DMS79 (cell line): ENCODE measurements around the gene LCLAT1.

ENCODE experiments used
- DNase-seq: peaks from one replicate; lab custom pipeline; 2025; lab: John Stamatoyannopoulos, UW

LCLAT1 gene

DNA sequence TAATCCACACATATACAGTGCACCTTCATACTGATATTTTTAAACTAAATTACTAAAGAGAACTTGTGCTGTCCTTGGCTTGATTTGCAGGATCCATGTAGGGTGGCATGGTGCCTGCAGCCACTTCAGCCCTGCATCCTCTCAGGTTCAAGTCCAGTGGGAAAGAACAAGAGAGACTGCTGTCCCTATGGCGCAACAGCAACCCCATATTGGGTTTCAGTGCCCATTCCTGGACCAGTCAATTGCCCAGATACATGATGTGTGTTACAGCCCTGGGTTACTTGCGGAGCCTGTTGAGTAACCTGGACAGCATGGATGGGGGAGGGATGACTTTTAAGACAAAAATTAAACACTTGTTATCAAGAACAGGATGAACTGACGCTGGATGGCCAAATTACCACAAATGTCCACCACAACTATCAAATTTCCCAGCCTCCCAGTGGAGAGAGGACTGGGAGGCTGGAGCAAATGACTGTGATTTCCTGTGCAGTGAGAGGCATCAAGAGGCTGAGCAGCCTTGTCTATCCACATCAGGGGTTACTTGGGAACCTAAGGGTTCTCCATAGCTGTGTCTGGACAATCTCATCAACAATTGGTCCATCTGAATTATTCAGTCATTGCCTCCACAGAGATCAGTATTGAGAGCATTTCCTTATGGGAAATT lies 198.2 kb downstream of the LCLAT1 start:
- DNase-seq, result peak; percentile 14

DNA sequence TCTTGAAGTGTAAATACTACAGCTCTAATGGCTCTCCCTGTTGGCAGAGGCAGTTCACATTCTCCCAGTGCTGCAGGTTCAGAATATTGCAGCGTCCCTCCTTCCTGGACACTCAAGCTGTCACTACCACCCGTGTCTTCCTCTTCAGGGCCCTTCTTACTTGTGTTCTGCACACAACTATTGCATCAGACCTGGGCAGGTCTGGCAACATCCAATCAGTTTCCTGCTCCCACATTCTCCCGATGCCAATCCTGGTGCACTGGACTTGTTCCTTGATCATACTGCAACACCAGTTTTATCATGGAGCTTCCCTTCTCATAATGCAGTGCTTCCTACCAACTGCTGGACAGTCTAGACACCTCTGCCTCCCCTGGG lies 198.7 kb downstream of the LCLAT1 start:
- DNase-seq, result no peak

DNA sequence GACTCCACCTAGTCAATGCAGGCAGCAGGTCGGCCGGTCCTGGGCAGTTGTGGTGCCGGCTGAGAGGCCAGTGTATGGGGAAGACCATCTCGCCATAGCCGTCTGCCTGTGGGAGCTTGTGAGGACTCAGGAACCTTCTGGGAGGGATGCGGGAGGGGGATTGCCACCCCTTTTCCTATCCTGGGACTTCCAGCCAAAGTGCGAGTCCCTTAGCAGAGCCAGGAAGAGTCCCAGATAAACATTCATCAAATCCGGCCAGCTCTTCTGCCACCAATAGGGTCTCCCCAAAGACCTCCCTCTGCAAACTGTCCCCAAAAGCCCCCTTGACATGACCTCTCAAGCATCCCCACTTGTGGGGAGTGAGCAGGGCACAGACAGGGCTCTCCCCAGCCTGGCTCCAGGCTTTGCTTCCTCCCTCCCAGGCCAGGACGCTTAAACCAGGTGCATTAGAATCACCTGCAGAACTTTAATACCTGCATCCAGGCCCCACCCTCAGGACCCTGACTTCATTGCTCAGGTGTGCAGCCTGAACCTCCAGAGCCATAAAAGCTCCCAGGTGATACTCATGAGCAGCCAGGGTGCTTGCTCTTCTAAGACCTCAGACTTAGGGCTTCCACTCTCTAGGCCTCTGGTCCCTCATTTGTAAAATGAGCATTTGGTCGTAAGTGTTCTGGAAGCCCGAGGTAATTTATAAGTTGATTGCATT lies 200.9 kb downstream of the LCLAT1 start:
- DNase-seq, result no peak

DNA sequence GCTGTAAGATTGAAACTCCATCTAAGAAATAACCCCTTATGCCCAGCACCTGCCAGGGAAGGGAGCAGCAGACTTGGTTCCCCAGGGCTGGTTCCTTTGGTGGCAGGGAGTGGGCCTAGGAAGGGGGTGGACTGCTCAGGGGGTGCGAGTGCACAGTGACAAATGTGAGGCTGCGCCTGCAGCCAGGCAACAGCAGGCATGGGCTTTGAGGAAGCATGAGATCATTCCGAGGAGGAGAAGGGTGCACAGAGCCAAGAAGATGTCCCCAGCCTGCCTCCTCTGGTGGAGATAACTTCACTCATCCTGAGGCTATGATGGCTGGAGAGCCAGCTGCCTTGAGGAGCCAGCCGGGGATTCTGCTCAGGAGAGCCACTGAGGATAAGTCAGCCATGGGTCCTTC lies 202.2 kb downstream of the LCLAT1 start:
- no peak for DNase-seq

DNA sequence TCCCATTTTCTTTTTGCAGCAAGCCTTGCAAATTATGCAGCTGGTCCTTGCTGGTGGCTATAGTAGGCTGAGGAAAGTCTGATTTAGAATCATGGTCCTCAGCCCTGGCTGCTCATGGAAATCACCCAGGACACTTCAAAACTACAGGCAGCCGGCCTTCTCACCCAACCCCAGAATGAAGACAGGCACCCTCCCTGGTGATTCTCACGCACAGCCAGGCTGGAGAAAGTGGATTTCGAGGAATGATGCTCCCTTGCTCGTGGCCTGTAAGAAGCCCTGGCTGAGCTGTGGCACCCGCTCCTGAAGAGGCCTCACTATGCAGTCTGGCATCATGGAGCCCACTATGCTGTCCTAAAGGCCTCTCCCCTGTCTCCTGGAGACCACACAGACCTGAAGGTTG lies 202.8 kb downstream of the LCLAT1 start:
- no peak for DNase-seq

DNA sequence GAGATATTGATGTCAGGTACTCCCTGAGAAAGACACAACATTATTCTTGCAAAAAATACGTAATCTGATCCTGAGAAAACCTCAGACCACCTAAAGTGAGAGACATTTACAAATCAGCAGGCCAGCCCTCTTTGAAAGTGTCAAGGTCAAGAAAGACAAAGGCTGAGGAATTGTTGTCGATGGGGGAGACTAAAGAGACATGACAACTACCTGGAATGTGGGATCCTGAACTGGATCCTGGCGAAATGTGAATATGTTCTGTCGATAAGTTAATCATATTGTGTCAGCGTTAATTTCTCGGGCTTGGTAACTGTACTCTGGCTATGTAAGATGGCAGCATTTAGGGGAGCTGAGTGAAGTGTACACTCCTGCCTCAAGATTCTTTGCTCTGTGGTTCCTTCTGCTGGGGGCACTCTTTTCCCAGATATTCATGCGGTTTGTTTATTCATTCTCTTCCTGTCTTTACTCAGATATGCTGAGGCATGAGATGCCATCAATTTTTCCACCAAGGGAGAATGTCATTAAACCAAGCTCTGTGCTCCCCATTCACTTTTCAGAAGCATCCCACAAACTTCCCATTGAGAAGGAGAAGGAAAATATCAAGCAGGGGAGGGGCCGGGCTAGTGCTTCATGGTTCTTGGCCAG lies 205.3 kb downstream of the LCLAT1 start:
- no peak for DNase-seq

DNA sequence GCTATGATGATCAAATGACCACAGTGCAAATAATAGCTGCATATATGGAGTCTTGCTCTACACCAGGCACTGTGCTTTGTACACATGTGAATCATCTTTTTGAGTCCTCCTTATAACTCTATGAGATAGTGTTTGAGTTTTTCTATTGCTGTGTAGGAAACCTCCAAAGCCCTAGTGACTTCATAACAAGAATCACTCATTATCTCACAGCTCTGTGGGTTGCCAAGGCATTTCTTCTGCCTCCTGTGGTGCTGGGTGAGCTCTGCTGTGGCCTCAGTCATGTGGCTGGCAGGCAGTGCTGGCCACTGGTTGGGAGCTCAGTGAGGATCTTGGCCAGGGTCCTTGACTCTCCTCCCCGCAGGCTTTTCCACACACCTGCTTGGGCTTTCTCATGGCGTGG lies 206.8 kb downstream of the LCLAT1 start:
- no peak for DNase-seq

DNA sequence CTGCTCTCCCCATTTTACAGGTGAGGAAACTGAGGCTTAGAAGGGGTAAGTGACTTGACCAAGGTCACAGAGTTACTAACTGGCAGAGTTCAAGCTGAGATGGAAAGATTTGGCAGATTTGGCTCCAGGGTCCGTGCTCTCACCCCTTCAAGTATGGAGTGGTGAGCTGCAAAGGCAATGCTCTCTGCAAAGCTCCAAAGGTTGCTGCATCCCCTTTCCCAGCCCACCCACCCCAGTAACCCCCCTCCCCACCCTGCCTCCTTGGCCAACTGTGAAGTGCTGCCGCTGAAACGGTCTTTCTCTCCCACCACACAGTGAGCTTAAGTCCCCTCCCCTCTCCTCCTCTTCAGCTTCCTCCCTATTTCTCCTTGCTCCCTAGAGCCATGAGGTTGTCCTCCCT lies 207.4 kb downstream of the LCLAT1 start:
- no peak for DNase-seq

DNA sequence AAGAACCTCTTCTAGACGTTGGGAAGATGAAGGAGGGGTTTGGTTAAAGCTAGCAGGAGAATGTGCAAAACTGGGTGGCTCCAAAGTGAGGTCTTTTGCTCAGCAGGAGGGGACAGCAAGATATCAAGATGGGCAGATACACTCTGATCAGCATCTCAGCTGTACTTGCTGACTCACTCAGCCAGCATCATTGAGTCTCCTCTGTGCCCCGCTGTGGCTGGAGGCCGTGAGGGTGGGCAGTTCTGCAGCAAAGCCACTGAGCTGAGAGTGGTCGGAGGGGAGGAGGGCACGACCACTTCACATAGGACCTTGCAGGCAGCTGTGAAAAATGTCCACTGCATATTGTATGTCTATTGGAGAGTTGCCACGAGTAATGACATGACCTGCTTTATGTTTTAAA lies 208.2 kb downstream of the LCLAT1 start:
- DNase-seq, result no peak

DNA sequence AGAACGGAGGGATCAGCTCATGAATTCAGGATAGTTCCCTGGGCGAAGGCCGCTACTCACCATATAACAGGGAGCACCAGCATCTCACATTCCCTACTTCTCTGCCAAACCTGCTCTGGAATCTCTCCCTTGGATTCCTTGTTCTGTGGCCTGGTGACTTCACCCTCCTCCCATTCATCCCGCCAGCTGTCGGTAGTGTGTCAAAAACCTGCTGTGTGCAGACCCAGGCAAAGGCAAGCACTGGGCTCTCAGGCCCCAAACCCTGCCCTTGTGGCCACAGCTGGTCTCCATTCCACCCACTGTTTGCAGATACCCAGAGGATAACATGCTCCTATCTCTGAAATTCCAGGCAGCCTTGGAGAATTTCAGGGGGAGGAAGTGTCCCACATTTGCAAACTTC lies 208.6 kb downstream of the LCLAT1 start:
- no peak for DNase-seq

DNA sequence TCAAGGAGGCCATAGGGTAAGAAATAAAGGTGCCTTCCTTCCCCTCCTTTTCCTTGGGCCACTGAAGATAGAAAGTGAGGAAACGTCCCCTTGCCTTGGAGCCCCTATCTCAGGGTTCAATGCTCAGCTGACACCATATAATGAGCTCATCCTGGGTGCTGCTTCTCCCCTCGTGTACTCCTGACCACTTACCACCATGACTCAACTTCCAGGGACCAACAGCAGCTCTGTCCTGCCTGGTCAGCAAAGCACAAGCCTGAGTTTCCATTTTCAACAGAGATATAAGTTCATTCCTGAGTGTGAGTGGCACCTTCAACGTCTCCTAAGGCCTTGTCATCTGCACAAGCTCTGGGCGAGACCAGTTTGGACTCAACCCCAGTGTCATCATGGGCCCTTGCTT lies 209.0 kb downstream of the LCLAT1 start:
- no peak for DNase-seq

DNA sequence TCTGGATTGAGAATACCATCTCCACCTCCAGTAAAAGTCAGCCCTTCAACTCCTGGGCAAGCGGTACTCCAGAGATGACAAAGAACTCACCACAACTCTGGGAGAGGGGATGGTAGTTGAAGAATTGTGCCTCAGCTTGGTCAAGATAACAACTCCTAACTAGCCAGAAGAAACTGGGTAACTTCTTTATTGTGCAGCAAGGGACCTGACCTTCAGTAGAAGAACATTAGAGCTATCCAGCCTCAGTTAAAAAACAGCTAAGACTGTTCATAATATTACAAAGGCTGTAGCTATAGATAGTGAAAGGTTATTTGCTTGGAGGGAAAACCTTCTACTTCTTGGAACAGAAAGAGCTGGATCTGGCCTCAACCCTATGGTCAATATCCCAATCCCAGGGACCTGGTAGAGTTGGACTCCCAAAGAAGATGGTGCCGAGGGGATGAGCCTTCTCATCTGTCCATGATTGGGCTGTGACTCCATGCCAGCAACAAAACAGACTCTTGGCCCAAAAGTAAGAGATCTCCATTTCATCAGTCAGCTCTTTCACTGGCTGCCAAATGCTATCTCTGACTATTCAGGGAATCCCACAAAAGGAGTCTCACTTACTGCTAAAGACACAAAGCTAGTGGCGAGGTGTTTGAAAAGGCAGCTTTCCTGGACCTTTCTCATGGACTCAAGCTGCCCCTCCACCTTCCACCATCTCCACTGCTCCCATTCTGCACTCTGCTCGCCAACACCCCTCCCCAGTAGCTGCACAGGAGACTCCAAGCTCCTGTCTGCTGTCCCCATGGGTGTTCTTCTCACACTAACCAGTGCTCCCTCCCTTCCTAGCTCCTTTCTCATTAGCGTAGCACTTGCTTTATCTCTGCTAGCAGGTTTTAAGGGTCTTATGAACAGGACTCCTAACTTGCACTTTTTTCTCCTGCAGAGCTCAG lies 214.4 kb downstream of the LCLAT1 start:
- no peak for DNase-seq

DNA sequence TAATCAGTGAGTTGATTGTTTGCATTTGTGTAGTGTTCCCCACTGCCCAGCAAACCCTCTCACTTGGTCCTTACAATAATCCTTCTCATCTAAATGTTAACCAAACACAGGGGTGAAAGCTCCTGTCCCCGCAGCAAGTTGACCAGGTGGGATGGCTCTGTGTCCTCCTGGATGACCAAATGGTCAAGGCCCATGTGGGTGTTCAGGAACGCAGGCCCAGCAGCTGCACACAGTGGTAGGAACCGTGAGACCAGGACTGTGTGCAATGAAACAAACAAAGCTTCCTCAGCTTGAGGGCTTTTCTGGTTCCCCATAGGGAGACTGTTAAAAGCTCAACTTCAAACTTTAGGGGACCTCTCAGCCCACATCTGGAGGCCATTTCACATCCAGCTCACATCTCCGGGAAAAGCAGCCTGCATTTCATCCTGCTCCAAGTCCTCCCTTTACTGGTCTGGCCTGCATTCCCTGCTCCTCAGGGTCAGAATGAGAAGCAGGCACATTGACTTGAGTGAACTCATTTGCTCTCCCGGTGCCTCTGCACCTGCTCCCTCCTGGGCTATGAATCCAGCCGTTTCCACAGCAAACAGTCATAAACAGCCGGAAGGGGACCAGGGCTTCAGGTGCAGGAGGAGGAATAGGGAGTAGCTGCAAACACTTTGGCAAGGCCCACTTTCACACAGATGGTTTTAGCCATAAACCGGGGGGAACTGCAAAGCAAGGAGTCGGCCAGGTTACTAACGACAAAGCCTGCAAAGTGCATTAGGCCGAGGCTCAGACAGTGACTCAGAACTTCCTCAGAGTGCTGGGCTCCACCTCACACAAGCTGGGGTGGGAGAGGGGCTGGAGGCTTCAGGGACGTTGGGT lies 215.5 kb downstream of the LCLAT1 start:
- peak; percentile 1 for DNase-seq

DNA sequence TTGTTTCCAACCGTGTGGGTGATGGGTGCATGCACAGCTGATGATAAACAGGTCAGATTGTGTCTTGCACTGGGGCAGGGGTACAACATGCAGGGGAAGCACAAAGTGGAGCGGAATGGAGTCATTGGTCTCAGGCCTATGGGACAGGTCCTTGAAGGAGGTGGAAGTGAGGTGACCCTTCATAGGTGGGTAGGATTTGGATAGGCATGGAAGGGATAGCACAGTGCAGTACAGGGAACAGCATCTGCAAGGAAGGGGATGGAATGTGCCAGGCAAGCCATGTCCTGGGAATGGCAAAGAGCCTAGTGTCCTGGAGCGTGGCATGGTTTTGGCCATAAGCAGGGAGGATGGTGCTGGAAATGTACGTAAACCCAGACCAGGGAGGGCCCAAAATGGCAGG lies 216.3 kb downstream of the LCLAT1 start:
- no peak for DNase-seq

DNA sequence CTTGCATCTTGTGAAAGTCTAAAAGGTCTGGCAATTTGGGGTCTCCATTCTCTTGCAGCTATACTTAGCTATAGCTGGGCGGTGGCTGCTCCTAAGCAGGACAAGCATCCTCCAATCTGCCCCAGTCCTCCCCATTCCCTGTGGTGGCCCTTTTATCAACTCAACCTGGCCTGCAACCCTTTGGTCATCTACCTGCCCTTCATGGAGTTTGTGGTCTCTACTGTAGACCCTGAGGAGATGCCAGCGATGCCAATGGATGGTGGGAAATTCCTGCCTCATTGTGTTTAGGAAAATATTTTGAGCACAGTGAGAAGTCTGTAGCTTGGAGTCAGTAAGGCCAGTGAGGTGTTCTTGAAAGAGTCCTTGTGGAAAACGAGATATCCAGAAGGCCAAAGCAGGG lies 216.8 kb downstream of the LCLAT1 start:
- DNase-seq, result no peak

DNA sequence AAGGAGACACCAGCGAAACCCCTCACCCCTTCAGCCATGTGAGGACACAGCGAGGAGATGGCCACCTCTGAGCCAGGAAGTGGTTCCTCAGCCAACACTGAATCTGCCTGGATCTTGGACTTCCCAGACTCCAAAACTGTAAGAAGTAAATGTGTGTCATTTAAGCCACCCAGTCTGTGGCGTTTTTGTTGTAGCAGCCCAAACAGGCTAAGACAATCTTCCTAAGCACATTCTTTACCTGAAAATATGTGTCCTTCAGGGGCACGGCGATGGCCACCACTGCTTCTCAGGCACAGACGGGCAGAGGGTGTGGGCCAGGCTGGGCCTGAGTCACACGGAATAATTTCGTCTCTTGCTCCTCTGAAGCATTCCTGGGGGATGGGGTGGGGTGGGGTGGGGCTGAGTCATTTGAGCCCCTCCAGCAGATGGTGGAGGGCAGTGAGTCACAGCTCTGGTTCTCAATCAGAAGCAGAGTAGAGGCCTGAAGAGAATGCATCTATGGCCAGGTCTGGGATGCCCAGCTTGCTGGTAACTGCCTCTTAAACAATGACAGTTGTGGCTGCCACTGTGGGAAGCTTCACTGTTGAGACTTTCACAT lies 217.8 kb downstream of the LCLAT1 start:
- DNase-seq, result no peak

DNA sequence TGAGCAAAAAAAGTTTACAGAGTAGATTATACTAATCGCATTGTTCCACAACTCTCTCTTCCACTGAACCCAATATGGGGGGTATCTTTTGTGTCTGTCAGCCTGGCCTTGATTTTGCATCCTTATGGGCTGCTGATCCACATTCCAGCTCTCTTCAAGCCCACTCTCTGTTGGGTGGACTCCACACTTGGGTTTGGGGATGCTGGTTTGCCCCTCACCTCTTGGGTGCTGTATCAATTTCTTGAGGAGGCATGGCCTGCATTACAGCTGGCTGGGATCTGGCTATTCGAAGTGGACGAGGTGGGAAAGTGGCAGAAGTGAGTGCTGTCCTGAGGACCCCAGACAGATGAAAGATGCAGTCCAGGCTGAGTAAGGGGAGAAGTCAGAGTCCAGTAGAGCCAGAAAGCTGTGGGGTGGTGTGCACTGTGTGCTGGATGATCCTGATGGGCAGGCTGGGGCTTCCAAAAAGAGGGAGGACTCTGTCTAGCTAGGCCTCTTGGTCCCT lies 218.8 kb downstream of the LCLAT1 start:
- no peak for DNase-seq

DNA sequence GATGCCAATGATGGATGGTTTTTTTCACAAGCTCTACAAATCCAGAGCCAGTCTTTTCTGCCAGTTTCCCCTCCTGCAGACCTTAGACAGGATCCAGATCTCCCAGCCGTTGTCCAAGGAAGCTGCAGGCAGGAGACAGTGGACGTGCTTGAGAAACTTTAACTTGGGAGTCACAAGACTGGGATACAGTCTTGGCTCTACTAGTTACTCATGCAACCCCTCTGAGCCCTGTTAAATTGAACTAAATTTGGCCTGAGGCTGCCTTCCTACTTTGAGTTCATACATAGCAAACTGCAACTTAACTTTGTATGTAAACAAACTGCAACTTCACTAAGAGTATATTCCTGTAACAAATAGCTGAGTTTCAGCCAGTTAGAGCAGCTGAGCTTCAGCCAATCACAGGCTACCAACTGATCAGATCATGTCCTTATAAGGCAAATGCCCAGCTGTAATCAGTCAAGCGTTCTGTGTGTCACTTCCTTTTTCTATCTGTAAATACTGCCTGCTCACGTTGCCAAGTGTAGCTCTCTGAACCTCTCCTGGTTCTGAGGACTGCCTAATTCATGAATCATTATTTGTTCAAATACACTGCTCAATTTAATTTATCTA lies 219.3 kb downstream of the LCLAT1 start:
- no peak for DNase-seq

DNA sequence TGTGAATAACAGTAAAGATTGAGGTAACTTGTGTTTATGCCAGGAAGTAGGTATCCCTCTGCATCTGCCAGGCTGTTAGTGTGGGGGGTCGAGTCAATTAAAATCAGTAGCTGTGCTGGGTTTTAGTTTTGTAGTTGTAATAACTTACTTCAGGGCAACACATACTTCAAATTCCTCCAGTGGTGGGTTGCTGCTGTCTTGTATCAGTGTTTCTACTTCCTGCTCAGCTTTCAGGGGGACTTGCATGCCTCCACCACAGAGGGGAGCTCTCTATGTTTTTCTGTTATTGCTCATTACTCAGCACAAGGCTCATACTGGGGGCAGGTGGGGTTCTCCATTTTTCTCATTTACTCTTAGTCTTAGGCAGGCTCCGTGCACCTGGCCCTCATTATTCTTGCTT lies 223.4 kb downstream of the LCLAT1 start:
- DNase-seq, result no peak

DNA sequence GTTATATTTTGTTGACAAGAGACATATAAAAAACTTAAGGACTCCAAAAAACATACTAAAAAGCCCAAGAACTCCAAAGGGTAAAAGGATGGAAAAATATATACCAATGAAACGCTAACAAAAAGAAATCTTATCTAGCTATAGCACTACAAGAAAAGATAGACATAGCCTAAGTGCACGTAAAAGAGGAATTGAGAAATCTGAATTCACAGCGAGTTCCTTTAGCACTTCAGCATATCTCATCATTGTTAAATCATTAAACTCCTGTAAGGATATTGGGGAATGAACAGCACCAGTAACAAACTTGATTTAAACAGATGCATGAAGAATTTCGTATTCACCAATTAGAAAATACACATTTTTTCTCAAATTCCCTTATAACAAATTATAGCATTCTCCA lies 226.1 kb downstream of the LCLAT1 start:
- DNase-seq, result no peak
